Activated T-cell treated with anti-CD3 and anti-CD28 coated beads for 1 hour (primary cell): ENCODE data around the gene ILF2.
A peak's percentile ranks its signal among the peaks of the same experiment; 100 is the strongest.
"Not testable (repeated sequence)": the region's sequence is repeated elsewhere in the genome, so short reads cannot be mapped to it uniquely, and the experiment has no call there.

Experiments used
- DNase-seq: peaks from one replicate; pipeline ENCODE4 v3.0.0-alpha.2; 2020; ENCODE audit warnings: low read depth

ILF2 gene

GRCh38 chr1:153670859-153671627, at the start of gene ILF2:
TSS of gene ILF2 (minus strand) at chr1:153670993. CDS start at chr1:153670922, 71 bp downstream.
- DNase-seq = peak; percentile 91

GRCh38 chr1:153717330-153717729, 46.5 kb upstream of the ILF2 start:
- DNase-seq = no peak

GRCh38 chr1:153716211-153716610, 45.4 kb upstream of the ILF2 start:
- DNase-seq = not testable (repeated sequence)

GRCh38 chr1:153711026-153711425, 40.2 kb upstream of the ILF2 start:
- no peak for DNase-seq

DNA sequence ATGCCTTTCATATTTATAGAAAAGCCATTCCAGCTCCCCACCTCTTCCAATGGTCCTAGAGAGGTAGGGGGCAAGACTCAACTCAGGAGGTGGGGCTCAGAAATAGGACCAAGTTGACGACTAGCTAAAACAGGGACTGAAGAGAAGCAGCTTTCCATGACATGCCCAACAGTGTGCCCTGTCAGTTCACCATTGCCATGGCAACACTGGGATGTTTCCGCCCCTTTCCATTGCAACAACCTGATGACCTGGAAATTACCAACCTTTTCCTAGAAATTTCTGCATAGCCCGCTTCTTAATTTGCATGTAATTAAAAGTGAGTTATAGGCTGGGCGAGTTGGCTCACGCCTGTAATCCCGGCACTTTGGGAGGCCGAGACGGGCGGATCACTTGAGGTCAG, 34.7 kb upstream of the ILF2 start:
- DNase-seq = no peak

- DNase-seq = no peak
Observed at GRCh38 chr1:153699768-153700167, 29.0 kb upstream of the ILF2 start.

GRCh38 chr1:153698923-153699714, 28.3 kb upstream of the ILF2 start:
- no peak for DNase-seq

- no peak for DNase-seq
Observed at GRCh38 chr1:153698020-153698922, 27.5 kb upstream of the ILF2 start.

GRCh38 chr1:153697191-153698019, 26.6 kb upstream of the ILF2 start:
- no peak for DNase-seq

DNA sequence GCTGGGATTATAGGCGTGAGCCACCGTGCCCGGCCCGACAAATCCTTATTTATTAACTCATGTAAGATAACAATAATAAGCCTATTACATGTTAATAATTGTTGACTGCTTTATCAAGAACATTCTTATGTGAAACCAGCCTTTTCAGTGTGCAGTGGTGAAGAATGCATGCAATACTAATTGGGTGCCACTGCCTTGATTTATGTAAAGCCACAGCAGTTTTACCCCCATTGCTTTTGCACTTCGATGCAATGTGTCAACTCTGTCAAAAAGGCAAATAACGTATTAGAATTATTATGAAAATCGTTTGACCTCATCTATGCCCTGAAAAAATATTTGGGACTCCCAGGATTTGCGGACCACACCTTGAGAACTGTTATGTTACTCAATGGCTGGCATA, 25.9 kb upstream of the ILF2 start:
- DNase-seq = no peak

DNA sequence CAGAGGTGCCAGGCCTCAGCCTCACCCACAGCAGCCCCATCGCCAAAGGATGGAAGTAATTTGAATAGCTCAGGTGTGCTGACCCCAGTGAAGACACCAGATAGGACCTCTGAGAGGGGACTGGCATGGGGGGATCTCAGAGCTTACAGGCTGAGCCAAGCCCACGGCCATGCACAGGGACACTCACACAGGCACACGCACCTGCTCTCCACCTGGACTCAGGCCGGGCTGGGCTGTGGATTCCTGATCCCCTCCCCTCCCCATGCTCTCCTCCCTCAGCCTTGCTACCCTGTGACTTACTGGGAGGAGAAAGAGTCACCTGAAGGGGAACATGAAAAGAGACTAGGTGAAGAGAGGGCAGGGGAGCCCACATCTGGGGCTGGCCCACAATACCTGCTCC, 22.7 kb upstream of the ILF2 start:
- DNase-seq = no peak

- DNase-seq = no peak
Observed at GRCh38 chr1:153688736-153689328, 18.0 kb upstream of the ILF2 start.

DNA sequence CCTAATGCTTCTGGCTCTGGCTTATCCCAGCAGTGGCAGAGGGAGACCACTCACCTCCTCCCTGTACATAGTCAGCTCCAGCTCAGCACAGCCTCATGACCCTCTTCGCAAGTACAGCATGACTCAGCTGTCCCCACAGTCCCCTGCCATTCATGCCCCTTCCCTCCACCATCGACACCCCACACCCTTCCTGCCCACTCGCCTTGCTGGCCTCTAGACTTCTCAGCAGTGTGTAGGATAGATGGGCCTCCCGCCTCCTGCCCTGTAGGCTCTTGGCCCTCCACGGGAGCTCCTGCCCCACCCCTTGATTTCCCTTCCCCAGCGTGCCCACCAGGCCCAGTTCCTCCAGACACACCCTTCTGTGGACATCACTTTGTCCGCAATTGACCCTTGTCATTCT, 17.5 kb upstream of the ILF2 start:
- DNase-seq = no peak

DNA sequence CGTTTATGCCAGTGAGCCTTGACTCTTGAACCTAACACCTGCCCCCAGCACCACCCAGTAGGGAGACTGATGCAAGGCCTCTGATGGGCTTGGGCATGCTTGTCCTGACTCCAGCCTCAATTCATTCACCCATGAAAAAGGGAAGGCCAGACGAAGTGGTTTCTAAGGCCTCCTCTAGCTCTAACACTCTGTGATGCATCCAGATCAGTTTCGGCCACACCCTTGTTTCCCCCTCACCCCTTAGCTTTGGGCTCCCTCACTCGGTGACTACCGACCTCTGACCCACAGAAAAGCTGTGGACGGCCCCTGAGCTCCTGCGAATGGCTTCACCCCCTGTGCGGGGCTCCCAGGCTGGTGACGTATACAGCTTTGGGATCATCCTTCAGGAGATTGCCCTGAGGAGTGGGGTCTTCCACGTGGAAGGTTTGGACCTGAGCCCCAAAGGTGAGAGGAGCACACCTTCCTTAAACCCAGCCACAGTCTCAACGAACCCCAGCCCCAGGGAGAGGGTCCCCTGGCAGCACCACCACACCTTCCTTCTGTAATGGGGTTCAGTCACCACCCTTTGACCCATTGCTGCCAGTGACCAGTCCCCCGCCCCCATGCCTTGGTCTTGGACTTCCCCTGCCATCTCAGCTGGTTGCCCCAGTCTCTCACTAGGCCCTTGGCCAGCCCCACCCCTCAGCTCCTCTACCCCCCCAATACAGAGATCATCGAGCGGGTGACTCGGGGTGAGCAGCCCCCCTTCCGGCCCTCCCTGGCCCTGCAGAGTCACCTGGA, 16.7 kb upstream of the ILF2 start:
- DNase-seq = no peak

GRCh38 chr1:153685544-153686340, 14.9 kb upstream of the ILF2 start:
- no peak for DNase-seq

DNA sequence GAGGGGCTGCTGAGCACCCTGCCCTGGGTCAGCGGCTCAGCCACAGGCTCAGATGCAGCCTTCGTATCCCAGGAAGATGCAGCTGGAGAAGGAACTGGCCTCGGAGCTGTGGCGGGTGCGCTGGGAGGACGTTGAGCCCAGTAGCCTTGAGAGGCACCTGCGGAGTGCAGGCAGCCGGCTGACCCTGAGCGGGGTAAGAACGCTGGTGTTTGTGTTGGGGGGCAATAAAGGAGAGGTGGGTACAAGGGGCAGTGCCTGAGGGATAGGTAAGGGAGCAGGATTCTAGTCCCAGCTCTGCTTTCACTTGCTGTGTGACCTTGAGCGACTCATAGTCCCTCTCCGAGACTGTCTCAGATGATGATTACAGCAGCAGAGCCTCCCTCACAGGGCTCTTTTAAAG, 14.1 kb upstream of the ILF2 start:
- DNase-seq = no peak

DNA sequence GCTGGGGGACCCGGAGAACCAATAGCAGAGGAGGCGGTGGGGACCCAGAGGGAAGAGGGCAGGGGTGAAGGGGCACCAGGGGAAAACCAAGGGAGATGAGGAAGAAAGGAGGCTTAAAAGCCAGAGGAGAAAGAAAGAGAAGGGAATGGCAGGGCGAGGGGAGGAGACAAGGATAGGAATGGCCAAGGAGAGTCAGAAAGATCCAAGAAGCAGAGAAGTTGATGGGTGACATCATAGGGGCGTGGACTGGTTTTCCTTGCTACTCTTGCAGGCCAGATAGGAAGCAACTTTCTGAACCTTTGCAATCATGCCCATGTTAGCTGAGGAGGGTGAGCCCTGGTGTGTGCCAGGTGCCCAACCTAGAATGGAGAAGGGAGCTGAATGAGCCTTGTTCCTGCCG, 13.1 kb upstream of the ILF2 start:
- no peak for DNase-seq

GRCh38 chr1:153682730-153683129, 11.9 kb upstream of the ILF2 start:
- no peak for DNase-seq

DNA sequence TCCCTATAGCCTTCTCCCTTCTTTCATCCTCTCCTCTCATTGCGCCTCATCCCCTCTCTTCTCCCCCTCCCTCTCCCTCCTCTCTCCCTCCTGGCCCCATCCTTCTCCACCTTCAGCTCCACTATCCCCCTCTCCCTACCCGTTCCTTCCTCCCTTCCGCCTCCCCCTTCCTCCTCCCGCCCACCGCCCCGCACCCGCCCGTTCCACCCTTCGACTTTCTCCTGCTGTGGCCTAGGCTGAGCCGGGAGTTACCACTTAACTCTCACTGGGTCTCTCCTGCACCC, 9.3 kb upstream of the ILF2 start:
- no peak for DNase-seq
